T-helper 1 cell treated with Interleukin-12 subunit alpha and Interleukin-12 subunit beta and Interleukin-4 antibody, amounts not matched to agents 30 ng/mL and 1 ng/mL, for 36 hours (primary cell): ENCODE data around the gene GHDC. TPM values are rescaled to one million over a fixed set of nuclear protein-coding genes. Genes with fewer than 3 reads are reported as not detected.
"Not testable (repeated sequence)": the region's sequence is repeated elsewhere in the genome, so short reads cannot be mapped to it uniquely, and the experiment has no call there.

Source experiments
- intact Hi-C: fragments of 100-400 bp; cut with micrococcal nuclease; formaldehyde crosslinking; loops from one replicate; pipeline ENCODE4 v1.15.1; 2024
- total RNA-seq: library from RNA; stranded (reverse); gene quantifications from 2 replicates; pipeline ENCODE4 v1.2.3, GENCODE V29; 2022

Gene GHDC
- total RNA-seq, 1 donor from 2014 or later: 17.2 TPM

DNA sequence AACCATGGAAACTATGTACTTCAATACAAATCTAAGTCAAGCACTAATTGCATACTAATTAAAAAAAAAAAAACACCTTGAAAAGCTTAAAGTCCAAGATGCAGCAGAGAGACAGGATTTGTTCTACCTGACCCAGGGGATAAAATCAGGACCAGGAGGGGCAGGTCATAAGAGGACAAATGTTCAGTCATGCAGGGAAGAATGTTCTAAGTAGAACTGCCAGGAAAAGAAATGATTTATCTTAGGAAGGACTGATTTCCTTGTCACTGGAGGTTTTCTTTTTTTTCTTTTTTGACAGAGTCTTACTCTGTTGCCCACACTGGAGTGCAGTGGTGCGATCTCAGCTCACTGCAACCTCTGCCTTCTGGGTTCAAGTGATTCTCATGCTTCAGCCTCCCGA is 9.1 kb upstream of the GHDC start:
- intact Hi-C loops: no loop called here

DNA sequence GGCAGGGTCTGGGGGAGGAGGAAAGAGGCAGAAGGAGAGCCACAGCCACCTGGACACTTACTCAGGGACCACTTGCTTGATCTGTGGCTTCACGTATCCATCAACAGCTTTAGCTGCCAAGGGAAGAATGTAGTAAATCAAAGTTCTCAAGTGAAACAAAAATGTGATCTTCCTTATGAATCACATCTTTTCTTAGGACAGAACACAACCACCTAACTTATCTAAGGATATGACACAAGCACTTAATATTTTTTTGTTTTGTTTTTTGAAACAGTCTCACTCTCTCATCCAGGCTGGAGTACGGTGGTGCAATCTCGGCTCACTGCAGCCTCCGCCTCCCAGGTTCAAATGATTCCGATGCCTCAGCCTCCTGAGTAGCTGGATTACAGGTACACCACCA is 8.4 kb upstream of the GHDC start:
- intact Hi-C loops: no loop called here

DNA sequence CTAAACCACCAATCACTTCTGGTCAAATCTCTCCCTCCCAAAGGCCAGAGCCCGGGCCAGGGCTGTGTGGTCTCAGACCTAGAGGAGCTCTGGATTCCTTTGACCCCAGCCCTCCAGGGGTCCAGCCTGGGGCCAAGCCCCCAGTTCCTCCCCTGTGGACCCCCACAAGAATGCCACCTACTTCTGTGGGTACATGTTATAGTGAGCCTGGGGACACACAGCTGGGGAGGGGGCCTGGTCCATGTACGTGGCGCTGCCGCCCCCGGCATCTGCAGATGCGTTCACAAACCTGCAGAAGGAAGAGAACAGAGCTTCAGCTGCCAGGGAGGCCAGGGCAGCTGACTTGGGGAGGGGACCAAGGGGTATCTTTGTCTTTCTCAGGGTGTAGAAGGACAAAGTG is 7.9 kb upstream of the GHDC start:
- intact Hi-C loops: no loop called here

DNA sequence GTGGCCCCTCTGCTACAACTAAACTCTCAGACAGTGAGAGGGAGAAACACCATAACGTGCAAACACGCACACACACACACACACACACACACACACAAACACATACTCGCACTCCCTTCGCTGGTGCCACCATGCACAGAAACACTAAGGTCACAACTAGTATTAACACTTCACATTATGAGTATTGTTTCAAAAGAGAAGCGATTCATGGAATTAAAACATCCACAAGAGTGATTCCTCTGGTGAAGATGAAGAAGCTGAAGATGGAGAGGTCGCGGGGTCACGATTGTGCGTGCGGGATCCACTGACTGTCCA is 7.1 kb upstream of the GHDC start:
- intact Hi-C loops: no loop called here

DNA sequence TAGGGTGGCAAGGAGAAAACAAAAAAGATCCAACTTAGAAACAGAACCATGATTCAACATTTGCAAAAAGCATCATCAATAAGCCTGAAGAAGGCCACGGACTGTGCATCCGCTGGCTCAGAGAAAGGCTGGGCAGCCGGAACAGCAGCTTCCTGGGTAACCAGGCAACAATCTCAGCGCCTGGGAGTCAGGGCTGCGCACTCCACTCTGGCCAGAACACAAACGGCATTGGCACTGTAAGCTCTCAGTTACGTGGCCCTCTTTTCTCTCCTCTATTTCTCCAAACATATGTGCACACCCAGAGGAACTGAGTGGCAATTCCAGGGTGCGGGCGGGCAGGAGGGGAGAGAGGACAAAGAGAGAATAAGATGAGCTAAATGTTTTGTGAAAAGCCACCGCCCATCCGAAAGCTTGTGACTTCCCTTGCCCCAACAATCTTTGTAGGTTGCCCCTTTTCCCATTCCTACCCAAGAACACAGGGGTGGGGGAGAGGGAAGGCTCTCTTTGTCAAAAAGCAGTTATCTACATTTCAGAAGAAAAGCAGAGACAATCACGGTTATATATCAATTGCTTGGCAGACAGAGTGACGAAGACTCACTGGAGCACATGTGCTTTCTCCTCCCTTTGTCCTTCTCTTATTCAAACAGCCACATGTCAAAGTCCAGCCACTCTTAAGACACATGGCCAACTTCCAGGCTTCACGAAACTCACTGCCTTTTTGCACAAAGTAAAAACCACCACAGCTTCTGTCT is 6.6 kb upstream of the GHDC start:
- intact Hi-C loops: no loop called here

DNA sequence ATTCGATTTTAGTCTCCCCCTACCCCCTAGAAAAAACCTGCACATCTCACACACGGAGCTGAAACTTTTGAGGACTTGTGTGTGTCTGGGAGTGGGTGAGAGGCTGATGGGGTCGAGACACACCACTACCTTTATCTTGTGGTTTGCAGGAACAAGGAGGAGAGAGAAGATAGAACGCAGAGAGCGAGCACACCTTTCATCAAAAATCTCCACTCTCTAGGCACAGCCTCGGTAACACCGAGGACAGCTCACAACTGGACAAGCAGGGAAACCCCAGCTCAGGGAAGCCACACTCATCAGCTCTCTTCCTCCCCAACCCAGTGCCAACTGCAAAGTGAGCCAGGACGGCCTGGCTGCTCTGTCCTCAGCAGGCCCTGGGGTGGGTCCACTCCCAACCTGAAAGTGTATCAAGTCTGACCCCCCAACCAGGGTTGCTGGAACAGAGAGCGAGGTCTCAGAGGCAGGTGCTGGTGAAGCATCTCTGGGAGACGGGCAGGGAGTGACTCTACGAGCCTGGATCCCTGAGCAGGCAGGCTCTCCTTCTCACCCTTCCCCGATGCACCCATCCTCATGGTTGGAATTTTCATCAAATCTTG is 5.2 kb upstream of the GHDC start:
- intact Hi-C loops: no loop called here

DNA sequence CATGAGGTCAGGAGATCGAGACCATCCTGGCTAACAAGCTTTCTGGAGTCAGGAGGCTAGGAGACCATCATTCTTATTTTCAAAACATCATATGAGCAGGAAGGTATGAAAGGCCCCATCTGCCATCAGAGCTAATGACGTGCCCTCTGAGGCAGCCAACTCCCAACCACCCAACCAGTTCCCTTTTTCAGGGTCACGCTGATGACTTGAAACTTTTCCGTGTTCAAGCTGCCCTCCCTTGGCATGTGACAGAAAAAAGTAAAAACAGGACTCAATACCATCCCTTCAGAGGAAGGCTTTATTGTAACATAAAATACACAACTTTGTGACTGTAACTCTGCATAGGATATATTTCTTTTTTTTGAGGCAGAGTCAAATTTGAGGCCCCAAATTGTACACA is 4.6 kb upstream of the GHDC start:
- intact Hi-C loops: no loop called here

DNA sequence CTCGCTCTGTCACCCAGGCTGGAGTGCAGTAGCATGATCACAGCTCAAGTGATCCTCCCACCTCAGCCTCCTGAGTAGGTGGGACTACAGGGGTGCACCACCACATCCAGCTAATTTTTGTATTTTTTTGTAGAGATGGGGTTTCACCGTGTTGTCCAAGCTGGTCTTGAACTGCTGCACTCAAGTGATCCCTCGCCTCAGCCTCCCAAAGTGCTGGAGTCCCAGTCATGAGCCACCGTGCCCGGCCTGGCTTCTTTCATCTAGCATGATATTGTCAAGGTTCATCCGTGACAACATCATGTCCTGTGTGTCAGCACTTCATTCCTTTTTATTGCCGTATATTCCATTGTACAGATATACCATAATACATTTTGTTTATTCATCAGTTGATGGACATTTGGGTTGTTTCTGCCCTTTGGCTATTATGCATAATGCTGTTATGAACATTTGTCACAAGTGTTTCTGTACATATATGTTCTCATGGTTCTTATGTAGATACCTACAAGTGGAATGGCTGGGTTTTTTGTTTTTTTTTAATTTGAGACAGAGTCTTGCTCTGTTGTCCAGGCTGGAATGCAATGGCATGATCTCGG is 3.4 kb upstream of the GHDC start:
- intact Hi-C loops: no loop called here

DNA sequence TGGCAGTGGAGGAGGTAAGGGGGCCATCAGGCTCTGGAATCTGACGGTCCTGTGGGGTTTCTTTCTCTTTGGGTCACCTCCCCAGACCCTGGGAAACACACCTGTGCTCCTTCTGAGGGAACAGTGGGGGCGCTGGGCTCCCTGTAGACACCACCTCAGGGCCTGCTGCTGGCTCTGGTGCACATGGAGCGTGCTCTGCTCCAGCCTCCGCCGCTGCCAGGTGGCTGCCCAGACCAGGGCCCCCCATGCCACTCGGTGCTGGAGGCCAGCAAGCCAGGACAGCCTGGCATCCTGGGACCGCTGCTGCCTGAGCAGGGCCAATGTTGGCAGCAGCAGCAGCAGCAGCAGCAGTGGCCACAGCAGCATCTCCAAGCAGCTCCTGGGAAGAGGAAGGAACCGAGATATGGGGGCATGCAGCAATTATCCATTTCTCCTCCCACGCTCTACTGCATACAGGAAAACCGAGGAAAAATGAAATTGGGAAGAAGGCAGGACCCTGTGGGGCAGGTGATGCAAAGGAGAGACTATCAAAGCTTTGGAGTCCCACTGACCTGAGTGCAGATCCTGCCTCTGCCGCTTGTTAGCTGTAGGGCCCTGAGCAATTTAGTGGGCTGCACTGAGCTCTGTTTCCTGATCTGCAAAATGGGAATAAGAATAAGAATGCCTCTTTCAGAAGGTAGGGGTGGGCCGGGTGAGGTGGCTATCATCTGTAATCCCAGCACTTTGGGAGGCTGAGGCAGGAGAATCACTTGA is 902 bp downstream of the GHDC start:
- intact Hi-C loops: loop anchor here (5.0 kb wide), 1 partner anchor 276 kb away; the partner anchor contains the start of gene ACLY

DNA sequence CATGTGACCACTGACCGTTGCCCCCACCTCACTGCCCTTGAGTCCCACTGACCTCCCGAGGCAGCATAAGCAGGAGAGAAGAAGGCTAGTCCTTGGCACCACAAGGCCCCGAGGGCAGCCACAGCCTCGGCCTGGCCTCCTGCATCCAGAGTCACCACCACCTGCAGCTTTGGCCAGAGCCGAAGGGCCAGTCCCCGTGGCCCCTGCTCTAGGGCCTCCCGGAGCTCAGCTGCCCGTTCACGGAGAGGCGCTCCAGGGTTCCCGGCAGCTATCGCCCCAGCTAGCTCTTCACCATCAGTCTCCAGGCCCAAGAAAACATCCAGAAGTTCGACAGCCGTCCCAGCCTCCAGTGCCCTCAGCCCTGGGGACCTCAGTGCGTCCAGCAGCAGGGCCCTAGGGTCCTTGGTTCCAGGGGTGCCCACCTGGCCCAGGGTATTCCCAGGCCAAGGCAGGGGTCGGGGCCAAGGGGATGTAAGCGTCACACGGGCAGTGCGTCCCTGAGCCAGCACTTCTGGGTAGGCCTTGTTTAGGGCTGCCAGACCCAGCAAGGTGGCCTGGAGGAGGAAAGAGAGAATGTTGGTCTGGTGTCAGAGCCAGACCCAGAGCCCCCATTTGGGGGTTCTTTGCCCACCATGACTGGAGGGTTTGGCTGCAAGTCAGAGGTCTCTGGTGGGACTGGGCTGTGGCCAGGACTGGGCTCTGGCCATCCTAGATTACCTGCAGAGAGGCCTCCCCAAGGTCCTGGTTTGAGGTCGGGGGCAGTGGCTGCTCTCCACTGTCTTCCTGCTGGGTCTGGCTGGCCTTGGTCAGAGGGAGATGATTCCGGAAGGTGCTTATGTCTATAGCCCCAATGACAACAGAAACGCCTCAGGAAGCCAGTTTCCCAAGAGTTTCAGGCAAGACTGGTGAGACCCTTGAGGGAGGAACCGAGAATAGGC is 1.8 kb downstream of the GHDC start:
- intact Hi-C loops: loop anchor here (5.0 kb wide), 1 partner anchor 275 kb away; the partner anchor contains the start of gene ACLY

DNA sequence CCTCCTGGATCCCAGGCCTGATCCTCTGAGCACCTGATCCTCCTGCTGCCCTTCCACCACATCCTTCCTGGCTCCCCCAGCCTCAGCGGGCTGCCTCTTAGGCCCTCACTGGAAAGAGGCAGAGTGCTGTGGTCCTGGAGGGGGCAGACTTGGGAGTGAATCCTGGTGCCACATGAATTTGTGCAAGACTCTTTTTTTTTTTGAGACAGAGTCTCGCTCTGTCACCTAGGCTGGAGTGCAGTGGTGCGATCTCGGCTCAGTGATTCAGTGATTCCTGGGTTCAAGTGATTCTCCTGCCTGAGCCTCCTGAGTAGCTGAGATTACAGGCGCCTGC is 3.1 kb downstream of the GHDC start:
- intact Hi-C loops: loop anchor here (5.0 kb wide), 1 partner anchor 274 kb away; the partner anchor contains the start of gene ACLY

DNA sequence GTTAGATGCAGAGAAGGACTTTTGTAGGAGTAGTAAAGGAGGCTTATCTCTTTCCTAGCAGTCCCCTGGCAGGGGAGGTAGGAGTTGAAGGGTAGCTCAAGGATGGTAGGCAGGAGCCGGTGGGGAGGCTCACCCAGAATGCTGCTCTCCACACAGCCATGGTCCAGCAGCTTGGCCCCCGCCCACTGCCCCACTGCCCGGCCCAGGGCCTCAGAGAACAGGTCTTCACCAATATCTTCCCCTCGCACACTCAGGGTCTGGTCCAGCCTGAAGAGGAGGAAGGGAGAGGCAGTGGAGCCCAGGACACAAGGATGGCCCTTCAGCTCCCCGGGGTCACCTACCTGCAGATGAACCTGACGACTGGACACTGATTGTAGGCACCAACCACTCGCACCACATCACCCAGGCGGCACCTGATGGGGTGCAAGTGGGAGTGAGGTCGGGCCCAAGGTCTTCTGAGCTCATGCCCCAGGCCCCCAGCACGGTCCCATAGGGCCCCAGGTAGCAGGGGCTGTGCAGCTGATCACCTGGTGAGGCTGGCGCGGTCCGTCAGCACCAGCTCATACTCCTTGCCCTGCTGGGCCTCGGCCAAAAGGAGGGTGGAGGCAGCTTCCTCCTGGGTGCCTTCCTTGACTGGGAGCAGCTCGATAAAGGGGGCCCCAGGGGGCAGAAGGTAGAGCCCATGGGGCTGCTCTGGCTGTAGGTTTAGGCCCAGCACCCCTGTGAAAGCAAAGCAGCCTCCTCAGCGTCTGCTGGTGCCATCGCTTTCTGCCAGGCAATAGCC is 3.6 kb downstream of the GHDC start:
- intact Hi-C loops: loop anchor here (5.0 kb wide), 1 partner anchor 273 kb away; the partner anchor contains the start of gene ACLY

DNA sequence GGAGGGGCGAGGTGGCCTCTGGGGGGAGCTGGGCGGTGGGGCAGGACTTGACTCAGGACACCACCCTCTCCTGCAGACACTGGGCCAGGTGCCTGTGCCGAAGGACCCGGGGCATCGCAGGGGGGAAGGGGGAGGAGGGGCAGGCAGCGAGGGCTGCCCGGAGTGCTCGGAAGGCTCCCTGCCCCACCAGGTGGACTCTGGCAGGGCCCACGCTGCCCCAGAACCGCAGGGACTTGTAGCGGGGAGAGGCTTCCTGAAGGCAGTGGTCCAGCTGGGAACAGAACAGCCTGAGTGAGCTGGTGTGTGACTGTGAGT is 4.7 kb downstream of the GHDC start:
- intact Hi-C loops: no loop called here

DNA sequence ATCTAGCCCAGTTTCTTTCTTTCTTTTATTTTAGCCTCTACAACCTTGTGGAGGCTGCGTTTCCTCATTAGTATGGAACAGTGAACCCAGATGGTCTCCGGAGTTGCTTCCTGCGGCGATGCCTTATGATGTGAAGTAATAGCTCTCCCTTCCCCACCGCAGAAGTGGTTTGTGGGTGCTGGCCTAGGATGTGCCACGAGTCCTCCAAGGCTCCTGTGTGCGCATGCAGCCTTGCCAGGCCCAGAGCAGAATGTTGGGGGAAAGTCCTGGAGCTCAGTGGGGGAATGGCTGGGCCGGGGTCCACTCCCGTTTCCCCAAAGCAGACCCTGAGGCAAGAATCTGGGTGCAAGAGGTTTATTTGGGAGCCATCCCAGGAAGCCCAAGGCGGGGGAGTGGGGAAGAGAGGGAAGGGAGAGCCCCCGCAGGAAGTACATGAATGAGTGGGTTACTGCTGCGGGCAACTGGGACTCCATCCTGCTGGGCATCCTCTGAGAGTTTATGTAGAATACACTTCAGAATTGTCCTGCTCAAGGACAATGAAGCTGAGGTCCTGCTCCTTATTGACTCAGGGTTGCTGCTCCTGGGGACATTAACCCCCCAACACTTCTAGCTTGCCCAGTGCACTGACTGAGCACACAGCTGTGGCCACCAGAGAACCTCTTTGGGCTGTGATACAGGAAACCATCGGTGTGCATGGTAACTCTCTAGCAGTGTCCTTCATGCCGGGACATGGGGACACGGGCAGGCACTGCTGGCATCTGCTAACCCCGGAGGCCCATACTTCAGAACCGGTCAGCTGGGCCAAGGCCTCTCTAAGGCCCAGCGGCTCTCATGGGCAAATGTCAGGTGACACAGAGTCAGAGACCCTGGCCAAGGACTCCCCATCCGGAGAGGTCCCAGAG is 5.3 kb downstream of the GHDC start:
- intact Hi-C loops: no loop called here

DNA sequence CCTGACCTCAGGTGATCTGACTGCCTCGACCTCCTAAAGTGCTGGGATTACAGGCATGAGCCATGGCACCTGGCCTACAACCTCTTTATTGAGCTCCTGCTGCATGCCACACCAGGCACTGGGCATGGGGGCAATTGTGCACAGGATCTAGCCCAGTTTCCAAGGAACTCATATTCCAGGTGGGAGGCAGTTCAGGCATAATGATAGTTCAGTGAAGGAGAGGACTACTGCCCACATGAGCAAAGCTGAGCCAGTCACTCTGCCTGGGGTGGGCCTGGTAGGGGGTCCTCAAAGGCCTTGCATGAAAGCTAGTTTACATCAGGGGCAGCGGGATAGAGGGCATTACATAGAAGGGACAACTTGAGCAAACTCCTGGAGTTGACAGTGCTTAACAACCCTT is 6.5 kb downstream of the GHDC start:
- intact Hi-C loops: no loop called here

DNA sequence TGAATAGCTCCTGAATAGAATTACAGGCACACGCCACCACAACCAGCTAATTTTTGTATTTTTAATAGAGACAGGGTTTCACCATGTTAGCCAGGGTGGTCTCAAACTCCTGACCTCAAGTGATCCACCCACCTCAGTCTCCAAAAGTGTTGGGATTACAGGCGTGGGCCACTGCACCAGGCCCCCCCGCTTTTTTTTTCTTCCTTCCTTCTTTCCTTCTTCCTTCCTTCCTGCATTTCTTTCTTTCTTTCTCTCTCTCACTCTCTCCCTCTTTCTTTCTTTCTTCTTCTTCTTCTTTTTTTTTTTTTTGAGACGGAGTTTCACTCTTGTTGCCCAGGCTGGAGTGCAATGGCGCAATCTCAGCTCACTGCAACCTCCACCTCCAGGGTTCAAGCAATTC is 8.1 kb downstream of the GHDC start:
- intact Hi-C loops: not testable (repeated sequence)

DNA sequence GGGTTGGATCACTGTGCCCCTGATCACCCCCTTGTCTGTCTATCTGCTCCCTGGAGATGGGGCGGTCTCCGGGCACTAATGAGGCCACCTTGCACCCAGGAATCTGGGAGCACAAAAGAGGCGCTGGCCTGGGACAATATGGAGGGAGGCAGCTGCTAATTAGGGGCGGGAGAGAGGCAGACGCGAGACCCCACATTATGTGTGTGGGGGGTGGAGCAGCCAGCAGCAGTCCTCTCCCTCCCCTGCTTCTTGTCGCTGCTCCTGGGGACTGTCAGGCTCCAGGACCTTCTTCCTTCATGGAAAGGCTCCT is 8.7 kb downstream of the GHDC start:
- intact Hi-C loops: no loop called here

DNA sequence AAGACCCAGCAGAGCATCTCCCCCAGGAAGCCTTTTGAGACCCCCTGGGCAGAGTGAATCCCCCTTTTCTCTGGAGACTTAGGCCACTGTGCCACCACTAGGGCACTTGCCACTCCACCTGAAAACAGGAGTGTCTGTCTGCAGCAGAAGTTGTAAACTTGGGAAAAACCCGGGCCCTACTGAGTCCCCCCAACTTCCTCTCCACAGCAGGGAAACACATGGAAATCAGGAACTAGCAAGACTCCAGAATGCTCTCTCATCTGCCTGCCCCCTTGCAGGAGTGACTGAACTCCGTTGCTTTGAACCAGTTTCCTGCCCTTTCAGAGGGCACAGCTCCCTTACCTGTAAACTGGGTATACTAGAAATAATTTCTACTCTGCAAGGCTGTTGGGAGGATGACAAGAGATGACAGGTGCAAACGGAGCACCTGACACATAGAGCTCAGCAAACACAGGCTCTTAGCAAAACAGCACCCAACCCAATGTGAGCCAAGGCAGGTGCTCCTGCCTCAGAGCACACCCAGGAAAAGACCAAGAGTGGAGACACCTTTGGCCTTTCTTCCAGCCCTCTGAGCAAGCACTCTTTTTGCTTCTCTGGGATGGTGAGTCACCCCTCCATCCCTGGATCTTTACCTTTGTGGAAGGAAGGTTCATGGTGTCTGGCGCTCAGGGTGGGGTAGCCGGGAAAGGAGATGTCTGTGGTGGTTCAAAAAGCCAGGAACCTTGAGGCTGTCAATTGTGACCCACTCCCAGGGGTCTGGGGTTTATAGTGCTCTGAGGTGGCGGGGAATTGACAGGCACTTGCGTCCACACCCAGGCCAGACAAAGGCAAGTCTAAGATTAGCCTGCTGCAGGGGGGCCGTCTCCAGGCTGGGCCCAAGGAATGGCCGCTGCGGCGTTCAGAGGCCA is 9.3 kb downstream of the GHDC start, which contains the start of gene HCRT:
HCRT (minus strand) TSS at position 740 of the 908 bp plus-strand sequence; CDS start at position 653, 87 bp downstream.
- intact Hi-C loops: loop anchor here (1.0 to 5.0 kb wide), 4 partner anchors 9 to 492 kb away; partner anchors contain the start of genes GHDC, NAGLU and PLEKHH3
